Suppressor macrophage treated with lipopolysaccharide for 1 hour (primary cell): ENCODE measurements around the gene DYNLRB1.
"Not testable (repeated sequence)": the region's sequence is repeated elsewhere in the genome, so short reads cannot be mapped to it uniquely, and the experiment has no call there.

ENCODE experiments used
- DNase-seq, 3 donors: peaks; one replicate each; pipeline ENCODE4 v3.0.0-alpha.2; 2020 to 2022

Gene DYNLRB1

DNA sequence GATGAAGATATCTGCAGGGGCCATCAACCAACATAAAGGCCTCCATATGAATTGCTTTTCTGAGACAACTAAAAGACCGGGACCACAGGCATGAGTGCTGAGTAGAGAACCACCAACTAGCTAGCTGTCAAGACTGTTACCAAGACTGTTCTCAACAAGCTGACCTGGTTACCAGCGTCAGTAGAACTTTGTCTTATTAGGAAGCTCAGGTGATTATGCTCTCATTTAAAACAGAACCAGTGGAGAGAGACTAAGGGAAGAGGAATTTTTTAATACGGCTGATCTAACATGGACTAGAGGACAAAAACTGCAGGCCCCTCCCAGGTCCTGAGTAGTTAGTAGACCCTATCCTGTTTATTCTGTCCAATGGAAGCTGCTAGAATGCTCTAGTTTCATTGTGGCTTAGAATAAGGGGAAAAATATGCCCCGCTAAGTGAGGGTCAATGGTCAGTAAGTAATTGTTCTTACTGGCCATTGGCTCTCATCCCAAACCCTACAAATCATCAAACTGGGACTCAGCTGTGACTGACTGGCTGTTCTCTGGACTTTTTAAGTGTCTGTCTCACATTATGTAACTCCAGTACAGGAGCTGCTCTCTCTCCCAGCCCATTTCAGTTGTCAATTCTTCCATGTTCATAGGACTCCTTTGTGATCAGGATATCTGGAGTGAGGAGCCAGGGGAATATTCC lies 3.8 kb upstream of the DYNLRB1 start:
- peak in 1 of 3 donors; percentile 18 for DNase-seq

DNA sequence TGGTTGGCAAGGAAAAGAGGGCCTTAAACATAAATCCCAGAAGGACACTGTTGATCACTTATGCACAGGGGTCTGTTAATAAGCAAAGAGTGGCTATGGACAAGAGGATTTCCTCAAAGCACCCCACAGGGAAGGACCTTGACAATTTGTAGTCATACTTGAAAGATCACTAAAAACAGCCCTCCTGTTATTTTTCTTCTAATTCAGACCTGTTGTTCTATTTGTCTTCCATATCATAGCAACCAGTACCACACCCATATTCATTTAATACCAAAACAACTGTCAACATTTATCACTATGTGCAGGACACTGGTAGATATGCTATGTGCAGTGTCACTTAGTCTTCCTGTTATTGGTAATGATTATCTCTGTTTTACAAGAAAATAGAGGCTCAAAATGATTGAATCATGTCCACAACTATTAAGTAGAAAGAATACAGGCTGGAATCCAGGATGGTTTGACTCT lies 3.2 kb upstream of the DYNLRB1 start:
- peak in 1 of 3 donors; percentile 10 for DNase-seq

DNA sequence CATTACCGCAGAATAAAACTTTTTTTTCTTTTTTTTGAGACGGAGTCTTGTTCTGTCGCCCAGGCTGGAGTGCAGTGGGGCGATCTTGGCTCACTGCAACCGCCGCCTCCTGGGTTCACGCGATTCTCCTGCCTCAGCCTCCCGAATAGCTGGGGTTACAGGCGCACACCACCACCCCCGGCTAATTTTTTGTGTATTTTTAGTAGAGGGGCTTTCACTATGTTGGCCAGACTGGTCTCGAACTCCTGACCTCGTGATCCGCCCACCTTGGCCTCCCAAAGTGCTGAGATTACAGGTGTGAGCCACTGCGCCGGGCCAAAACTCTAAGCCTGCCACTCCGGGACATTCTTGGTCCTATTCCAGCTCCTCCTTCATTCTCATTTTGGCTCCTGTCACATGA lies 2.2 kb upstream of the DYNLRB1 start:
- not testable (repeated sequence) for DNase-seq

DNA sequence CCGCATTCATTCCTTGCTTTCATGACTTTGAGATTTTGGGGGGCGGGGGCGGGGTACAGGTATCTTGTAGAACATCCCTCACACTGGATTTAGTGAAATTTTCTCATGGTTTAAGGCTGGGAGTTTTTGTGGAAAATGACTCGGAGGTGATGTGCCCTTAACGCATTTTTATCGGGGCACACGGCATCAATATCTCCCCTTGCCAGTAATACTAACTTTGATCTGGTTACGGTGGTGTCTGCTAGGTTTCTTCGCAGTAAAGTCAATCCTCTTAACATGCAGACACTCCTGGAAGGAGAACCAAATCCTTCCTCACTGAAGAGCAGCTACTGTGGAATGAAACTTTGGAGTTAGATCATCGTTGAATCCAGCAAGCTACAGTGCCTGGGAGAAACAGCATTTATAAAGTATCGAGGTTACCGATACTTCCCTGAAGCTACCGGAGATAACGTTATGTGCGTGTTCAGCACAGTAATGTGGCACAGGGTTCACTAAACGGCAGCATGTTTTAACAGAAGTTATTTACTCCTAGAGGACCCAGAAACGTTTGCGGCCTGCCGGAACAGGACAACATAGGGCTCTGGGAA lies 1.2 kb upstream of the DYNLRB1 start:
- DNase-seq, result peak in 2 of 3 donors; percentile 18 to 26

DNA sequence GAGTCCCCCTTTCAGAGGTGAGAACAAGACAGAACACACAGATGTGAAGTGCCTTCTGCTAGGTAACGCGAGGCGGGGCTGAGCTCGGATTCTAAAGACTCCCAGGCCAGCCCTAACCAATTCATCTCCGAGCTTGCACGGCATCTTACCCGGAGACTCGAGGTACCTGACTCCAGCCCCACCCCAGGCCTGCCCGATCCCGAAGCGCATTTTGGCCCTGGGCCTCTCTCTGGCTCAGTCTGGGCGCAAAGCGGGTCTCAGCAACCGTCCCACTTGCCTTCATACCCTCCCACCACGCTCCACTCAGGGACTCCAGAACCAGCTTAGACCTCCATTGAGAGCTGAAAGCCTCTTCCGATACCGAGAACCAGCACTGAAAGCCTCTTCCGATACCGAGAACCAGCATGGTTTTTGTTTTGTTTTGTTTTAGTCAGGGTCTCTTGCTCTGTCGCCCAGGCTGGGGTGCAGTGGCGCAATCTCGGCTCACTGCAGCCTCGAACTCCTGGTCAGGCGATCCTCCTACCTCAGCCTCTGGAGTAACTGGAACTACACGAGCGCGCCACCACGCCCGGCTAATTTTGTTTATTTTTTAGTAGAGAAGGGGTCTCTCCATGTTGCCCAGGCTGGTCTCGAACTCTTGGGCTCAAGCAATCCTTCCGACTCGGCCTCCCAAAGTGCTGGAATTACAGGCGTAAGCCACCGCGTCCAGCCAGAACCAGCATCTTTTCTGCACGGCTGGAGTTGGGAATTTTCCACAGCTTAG lies 557 bp upstream of the DYNLRB1 start:
- peak; percentile 13 to 39 (median 24) for DNase-seq

DNA sequence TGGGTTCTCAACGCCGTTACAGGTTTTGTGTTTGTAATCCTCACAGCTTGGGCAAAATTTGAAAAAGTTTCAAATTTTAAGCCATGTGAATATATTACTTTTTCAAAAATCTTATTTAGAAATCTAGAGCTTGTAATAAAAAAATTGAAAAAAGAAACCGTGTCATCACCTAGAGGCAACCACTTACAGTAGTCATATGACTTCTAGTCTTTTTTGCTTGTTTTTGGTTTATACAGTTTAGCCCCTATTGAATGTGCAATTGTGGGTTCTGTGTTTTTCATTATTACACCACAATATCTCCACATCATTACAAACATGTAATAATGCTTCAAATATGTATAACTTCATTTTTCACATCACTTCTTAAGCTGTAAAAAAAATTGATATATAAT lies 888 bp downstream of the DYNLRB1 start:
- peak in 2 of 3 donors; percentile 60 to 63 for DNase-seq

DNA sequence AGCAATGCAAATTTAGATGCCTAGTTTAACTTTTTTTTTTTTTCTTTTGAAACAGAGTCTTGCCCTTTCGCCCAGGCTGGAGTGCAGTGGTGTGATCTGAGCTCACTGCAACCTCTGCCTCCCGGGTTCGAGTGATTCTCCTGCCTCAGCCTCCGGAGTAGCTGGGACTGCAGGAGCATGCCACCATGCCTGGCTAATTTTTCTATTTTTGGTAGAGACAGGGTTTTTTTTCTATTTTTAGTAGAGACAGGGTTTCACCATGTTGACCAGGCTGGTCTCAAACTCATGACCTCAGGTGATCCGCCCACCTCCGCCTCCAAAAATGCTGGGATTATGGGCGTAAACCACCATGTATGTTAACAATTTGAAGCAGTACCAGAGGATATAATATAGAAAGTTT lies 2.6 kb downstream of the DYNLRB1 start:
- DNase-seq, result not testable (repeated sequence)

DNA sequence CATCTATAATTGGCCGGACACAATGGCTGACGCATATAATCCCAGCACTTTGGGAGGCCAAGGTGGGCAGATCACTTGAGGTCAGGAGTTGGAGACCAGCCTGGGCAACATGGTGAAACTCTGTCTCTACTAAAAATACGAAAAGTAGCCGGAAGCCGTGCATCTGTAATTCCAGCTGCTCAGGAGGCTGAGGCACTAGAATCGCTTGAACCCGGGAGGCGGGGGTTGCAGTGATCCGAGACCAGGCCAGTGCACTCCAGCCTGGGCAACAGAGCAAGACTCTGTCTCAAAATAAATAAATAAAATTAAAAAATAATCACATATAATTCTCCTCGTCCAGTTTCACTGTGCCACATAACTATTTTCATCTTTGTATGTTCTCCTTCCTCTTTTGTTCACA lies 3.6 kb downstream of the DYNLRB1 start:
- not testable (repeated sequence) for DNase-seq

DNA sequence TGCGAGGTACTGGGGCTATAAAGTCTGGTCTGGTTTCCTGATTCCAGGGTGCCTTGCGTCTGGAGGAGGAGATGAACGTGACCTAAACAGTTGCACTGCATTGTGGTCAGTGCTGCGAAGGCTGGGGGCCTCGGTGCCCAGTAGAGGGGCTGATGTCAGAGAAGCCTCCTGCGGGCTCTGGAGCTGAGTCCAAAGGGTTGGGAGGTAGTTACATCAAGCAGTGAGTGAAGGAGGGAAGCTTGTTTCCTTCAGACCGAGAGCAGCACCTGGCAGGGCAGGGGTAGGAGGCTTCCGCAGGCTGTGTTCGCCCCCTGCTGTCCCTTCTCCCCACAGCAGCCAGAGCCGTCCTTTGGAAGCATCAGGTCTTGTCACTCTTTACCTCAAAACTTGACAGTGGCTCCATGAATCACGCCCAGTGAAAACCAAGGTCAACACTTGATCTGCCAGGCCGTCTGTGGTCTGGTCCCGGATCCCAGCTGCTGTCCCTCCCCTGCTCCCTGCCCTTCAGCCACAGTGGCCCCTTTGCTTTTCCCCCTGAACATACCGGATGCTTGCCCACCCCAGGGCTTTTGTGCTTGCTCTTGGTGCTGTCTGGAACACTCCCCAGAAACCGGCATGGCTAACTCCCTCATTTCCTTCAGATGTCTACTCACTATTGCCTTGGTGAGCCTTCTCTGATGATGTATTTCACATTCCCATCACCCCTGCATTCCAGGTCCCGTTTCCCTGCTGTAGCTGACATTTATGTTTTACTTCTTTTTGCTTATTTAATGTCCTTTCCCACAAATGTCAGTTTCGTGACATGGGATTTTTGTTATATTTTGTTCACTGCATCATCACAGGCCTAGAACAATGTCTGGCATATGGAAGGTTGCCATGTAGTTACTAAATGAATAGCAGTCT lies 7.0 kb downstream of the DYNLRB1 start:
- DNase-seq, result peak in 2 of 3 donors; percentile 14 to 46

DNA sequence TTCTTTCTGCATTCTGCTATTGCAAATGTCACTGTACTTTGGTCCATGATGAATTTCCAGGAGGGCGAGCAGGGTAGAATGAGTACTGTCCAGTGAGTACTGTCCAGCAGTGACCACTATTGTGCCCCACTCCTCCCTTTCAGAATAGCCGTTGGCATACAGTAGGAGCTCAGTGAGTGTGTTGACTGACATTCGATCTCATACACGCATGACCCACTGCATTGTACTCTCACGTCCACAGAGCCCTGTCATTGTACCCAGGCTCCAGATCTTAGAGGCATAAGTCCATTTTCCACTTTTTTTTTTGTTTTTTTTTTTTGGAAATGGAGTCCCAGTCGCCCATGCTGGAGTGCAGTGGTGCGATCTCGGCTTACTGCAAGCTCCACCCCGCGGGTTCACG lies 8.2 kb downstream of the DYNLRB1 start:
- DNase-seq, result no peak

DNA sequence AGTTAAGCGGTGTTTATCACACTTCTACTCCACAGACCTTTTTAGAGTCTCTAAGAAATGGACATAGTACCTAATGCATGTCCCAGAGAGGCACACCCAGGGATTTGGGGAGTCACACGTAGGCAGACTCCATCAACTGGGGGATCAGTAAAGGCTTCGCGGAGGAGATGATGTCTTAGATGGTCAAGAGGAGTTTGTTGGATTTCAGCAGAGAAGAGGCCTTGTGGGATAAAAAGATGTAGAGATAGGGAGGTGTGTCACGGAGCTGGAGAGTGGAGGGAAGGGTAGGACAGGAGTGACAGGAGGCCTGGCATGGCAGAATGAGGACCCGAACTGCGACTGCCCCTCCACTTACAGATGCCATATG lies 9.1 kb downstream of the DYNLRB1 start:
- DNase-seq, result no peak

DNA sequence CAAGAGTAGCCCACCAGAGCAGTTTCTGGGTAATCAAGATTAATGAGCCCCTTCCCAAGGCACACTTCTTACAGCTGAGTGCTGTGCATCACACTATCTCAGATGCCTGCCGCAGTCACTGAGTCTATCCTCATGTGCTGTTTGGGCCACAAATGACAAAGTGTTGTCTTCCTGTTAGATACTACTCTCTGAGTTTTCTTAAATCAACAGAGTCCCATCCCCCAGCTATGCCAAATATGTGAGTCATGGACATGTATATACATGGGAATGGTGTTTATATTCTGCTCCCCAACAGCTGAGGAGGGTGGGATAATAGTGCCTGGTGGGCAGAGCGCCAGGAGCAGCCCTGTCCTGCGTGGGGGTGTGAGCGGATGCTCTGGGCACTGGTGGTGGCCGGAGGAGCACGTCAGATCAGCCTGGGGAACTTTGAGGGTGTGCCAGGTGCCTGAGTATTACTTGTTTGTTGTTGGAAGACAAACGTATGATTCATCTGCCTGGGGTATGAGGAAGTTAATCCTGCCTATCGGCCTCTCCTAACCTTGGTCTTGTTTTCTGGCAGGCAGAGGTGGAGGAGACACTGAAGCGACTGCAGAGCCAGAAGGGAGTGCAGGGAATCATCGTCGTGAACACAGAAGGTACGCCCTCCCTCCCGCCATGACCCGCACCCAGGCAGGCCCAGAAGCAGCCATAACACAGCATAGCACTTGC lies 9.6 kb downstream of the DYNLRB1 start:
- DNase-seq, result peak; percentile 19 to 32 (median 28)

DNA sequence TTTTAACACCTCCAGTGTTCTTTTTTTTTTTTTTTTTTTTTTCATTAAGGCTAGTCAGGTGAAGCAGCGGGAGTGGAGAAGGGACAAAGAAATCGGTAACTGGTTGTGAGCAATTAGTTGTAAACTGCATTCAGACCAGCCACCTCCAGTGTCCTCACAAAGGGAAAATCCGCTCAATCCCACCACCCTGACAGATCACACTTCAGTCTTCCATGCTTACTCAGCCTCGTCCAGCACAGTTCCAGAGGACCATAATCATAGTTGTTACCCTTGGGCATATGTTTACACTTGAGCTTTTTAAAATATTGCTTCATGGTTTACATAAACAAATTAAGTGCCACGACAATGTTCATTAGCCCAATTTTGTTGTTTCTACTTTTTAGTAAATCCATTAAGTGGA lies 10.2 kb downstream of the DYNLRB1 start:
- DNase-seq, result no peak

DNA sequence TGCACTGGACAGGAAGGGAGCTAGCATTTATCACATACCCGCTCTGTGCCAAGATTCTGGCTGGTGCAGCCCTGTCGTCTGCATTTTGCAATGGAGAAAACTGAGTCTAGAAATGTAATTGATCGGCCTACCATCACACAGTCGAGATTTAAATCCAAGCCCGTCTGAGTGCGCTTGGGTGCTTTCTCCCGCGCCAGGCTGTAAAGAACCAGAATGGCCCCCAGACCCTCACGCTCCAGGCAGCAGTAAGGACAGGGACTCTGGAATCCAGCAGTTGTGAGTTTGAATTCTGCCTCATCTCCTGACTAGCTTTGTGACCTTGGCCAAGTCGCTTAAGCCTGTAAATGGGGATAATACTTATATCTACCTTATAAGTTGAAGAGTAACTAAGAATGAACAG lies 10.8 kb downstream of the DYNLRB1 start:
- no peak for DNase-seq

DNA sequence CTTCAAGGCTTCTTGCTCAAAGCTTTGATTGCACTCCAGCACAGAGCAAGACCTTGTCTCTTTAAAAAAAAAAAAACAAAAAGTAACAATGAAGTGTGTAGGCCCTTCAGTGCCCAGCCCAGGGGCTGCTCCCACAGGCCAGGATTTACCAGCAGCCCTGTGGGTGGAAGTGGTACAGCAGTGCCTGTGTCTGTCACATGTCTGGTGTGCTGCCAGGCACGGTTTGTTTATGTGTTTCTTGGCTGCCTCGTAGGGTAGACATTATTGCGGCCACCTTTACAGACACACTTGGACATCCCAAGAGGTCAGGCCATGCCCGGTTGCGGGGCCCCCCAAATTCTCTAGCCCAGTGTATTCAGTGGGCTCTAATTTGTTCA lies 12.7 kb downstream of the DYNLRB1 start:
- peak in 1 of 3 donors; percentile 12 for DNase-seq

DNA sequence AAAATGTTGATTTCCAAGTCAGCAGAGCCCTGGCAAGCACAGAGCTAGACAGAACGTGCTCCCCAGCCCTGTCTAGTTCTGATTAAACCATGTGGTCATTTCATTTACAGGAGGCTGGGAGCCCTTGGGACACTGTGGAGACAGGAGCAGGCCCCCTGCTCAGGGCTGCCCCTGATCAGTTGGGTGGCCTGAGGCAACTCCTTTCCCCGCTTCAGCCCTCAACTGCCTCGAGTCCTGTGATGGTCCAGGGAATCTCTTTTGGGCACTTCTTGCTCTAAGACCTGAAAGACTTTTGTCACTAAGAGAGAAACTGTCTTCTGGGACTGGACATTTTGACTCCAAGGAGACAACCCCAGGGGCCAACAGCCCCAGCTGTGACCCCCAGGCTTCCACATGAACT lies 13.5 kb downstream of the DYNLRB1 start:
- no peak for DNase-seq

DNA sequence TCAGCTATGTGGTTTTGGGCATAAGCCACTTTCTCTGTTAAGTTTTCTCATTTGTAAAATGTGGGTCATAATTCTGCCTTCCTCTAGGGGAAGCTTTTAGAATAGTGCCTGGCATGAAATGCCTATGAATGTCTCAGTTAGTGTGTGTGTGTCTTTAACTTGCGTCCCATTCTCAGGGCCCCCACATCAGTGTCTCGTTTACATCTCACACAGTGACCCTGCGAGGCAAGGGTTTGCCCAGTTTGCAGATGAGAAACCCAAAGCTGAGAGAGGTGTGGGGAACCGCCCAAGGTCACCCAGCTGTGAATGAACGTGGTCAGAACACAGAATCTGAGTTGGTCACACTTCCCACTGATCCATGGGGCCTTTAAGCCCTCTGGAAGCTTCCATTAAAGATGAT lies 14.1 kb downstream of the DYNLRB1 start:
- DNase-seq, result no peak

DNA sequence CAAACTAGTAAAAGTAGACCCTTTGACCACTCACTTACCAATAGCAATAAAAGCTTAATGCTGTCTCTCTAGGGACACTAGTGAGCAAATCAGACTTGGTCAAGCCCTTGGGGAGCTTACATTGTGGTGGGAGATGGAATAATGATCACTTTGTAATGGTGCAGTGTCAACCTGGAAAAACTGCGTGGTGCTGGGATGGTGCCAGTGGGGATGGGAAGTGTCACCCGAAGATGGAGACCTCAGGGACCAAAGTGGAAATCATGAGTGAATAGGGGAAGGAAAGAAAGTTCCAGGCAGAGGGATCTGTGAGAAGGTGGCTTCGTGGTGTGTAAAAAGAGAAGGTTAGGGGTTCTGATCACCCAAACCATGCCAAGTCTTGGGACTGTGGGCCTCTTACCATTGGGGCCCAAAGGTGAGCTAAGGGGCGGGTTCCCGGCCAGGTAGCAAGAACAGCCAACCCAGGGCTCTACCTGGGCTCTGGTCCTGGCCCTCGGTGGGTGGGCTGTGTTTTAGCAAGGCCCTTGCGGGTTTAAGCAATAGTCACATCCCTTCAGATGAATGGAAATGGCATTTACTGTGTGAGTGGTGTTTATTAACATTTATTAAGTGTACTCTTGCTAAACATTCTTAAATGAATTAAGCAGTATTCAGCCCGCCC lies 15.5 kb downstream of the DYNLRB1 start:
- DNase-seq, result no peak

DNA sequence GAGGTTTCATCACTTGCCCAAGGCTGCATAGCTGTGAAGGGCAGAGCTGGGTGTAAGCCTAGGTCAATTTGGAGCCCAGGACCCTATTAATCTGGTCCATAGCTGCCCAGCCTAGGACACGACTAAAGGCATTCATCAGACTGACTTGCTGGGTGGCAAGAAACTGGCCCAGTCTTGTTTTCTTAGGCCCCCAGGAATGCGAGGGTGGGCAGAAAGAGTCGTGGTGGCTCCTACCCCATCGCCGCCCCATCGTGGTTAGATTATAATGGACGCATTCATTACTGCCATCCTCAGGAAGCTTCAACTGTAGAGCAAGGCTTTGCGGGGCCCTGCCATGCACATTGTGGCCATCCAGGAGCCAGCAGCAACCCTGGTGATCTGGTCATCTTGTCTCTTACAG lies 16.1 kb downstream of the DYNLRB1 start:
- no peak for DNase-seq

DNA sequence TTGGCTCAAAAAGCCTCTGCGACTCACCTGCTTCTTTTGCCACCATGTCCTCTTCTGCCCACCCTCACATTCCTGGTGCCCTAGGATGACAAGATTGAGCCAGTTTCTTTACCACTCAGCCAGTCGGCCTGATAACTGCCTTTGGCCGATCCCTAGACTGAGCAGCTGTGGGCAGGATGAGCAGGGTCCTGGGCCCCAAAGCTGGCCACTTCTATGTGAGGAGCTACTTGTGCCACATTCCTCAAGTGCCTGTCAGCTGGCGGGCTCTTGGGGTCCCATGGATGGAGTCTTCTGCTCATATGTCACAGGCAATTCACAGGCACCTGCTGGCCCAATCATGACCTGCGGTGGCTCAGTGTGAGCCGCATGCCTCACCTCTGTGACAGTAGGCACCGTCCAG lies 16.5 kb downstream of the DYNLRB1 start:
- DNase-seq, result no peak

DNA sequence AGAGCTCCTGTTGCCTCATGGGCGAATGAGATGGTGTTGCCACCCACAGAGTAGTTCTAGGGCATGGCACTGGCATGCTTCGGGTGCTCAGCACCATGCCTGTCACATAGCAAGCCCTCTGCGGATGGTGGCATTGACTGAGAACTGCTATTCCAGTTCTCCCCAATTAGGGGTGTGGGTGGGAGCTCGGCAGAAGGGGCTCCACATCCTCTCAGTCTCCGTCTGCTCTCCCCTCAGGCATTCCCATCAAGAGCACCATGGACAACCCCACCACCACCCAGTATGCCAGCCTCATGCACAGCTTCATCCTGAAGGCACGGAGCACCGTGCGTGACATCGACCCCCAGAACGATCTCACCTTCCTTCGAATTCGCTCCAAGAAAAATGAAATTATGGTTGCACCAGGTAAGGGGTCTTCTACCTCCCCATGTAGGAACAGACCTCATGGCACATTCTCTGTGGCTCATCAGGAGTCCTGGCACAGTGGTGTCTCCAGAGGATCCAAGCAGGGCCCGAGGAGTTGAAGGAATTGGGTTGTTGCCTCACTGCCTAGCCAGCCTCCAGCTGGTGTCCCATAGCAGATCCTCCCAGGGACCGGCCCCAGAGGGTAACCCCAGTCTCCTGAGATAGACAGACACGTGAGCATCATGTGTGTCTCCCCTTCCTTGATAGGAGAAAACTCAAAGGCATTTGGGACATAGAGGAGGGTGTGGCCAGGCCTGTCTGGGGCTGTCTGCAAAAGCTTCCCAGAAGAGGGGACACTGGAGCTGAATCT lies 18.4 kb downstream of the DYNLRB1 start:
- DNase-seq, result no peak
